Panc1 (cell line): Measurements from ENCODE around the gene SRGAP3.

Source experiments
- POLR2AphosphoS5 ChIP-seq: IDR thresholded peaks from 2 replicates; pipeline ENCODE4 v1.6.1; 2012; ENCODE audit warnings: mild to moderate bottlenecking, low read depth, low read length, moderate library complexity
- SIN3A ChIP-seq: IDR thresholded peaks from 2 replicates; pipeline ENCODE4 v1.6.1; 2012; ENCODE audit warnings: low read depth, mild to moderate bottlenecking, low read length, moderate library complexity, borderline replicate concordance; ENCODE audit not compliant: insufficient read depth
- TCF7L2 ChIP-seq: IDR thresholded peaks from 2 replicates; pipeline ENCODE4 v1.6.1; 2011; ENCODE audit warnings: mild to moderate bottlenecking, low read depth, low read length, inconsistent platforms
- TF ChIP-seq, protein P1 (sequence below): fragments of 450-650 bp; IDR thresholded peaks from 2 replicates; pipeline ENCODE4 v1.5.1; 2017; ENCODE audit warnings: mild to moderate bottlenecking
- TF ChIP-seq, protein P2 (sequence below), 2 experiments: IDR thresholded peaks; 2 replicates each; pipeline ENCODE4 v1.6.1; 2011 to 2012; ENCODE audit warnings: low read depth in 2 of 2, control low read depth in 1 of 2, low read length in 1 of 2, mild to moderate bottlenecking in 1 of 2, moderate library complexity in 1 of 2; ENCODE audit not compliant: insufficient read depth in 1 of 2

DNA sequence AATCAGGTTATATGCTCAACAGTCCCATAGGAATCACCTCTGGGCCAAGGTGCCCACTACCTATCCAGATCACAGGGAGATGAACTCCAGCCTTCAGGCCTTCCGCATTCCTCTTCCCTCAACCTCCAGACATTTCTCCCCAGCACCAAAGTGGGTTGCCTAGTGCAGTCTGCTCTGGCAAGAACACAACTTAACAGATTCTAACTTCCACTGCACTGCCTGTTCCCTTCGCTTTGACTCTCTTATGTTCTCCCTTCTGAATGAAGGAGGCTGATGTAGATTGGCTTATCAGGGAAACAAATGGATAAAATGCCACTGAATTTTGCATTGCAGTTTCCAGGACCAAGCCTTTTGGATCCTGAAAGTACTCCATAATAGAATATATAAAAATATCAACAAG is 106.3 kb downstream of the SRGAP3 start:
- TF ChIP-seq, protein P1, sequence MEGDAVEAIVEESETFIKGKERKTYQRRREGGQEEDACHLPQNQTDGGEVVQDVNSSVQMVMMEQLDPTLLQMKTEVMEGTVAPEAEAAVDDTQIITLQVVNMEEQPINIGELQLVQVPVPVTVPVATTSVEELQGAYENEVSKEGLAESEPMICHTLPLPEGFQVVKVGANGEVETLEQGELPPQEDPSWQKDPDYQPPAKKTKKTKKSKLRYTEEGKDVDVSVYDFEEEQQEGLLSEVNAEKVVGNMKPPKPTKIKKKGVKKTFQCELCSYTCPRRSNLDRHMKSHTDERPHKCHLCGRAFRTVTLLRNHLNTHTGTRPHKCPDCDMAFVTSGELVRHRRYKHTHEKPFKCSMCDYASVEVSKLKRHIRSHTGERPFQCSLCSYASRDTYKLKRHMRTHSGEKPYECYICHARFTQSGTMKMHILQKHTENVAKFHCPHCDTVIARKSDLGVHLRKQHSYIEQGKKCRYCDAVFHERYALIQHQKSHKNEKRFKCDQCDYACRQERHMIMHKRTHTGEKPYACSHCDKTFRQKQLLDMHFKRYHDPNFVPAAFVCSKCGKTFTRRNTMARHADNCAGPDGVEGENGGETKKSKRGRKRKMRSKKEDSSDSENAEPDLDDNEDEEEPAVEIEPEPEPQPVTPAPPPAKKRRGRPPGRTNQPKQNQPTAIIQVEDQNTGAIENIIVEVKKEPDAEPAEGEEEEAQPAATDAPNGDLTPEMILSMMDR = no peak
- TF ChIP-seq, protein P2, sequence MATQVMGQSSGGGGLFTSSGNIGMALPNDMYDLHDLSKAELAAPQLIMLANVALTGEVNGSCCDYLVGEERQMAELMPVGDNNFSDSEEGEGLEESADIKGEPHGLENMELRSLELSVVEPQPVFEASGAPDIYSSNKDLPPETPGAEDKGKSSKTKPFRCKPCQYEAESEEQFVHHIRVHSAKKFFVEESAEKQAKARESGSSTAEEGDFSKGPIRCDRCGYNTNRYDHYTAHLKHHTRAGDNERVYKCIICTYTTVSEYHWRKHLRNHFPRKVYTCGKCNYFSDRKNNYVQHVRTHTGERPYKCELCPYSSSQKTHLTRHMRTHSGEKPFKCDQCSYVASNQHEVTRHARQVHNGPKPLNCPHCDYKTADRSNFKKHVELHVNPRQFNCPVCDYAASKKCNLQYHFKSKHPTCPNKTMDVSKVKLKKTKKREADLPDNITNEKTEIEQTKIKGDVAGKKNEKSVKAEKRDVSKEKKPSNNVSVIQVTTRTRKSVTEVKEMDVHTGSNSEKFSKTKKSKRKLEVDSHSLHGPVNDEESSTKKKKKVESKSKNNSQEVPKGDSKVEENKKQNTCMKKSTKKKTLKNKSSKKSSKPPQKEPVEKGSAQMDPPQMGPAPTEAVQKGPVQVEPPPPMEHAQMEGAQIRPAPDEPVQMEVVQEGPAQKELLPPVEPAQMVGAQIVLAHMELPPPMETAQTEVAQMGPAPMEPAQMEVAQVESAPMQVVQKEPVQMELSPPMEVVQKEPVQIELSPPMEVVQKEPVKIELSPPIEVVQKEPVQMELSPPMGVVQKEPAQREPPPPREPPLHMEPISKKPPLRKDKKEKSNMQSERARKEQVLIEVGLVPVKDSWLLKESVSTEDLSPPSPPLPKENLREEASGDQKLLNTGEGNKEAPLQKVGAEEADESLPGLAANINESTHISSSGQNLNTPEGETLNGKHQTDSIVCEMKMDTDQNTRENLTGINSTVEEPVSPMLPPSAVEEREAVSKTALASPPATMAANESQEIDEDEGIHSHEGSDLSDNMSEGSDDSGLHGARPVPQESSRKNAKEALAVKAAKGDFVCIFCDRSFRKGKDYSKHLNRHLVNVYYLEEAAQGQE (IDR thresholded peaks at IDR 0.05; ENCODE audit: insufficient read depth in 1 of 2, low read depth in 2 of 2, low read length in 1 of 2) = no peak
- no peak for TF ChIP-seq POLR2AphosphoS5
- TF ChIP-seq SIN3A = no peak
- no peak for TF ChIP-seq TCF7L2
